T1000 (cell line): ENCODE results near the gene ADPRHL1.
"Not testable (repeated sequence)": the region's sequence is repeated elsewhere in the genome, so short reads cannot be mapped to it uniquely, and the experiment has no call there.

ENCODE experiments used
- DNase-seq: peaks from one replicate; lab custom pipeline; 2025; ENCODE audit warnings: mixed read lengths; lab: John Stamatoyannopoulos, UW

ADPRHL1 gene

DNA sequence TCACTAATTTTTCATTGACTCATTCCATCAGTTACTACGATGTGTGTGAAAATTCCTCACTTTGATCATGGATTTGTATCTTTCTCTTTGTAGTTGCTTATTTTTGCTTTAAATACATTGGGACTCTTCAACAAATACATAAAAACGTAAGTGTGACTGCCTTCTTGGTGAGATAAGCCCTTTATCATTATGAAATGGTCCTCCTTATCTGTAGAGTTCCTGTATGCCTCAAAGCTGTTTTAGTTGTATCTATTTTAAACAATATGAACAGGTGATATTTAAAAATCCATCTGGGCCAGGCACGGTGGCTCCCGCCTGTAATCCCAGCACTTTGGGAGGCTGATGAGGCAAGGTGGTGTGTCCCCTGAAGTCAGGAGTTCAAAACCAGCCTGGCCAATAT, 25.9 kb upstream of the ADPRHL1 start:
- DNase-seq, result no peak

DNA sequence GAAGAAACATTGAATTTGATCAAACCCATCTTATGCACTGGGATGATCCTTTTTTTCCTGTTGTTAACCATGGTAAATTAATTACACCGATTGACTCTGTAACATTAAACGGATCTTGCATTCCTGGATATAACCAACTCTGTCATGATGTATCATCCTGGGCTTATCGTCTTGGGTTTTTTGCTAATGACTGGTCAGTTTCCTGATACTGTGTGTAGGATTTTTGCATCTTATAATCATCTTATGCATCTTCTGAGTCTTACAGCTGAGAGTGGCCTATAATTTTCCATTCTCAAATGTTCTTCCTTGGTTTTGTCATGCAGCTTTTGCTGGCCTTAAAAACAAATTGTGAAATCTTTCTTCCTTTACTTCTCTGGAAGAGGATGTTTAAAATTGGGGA, 24.4 kb upstream of the ADPRHL1 start:
- DNase-seq, result no peak

DNA sequence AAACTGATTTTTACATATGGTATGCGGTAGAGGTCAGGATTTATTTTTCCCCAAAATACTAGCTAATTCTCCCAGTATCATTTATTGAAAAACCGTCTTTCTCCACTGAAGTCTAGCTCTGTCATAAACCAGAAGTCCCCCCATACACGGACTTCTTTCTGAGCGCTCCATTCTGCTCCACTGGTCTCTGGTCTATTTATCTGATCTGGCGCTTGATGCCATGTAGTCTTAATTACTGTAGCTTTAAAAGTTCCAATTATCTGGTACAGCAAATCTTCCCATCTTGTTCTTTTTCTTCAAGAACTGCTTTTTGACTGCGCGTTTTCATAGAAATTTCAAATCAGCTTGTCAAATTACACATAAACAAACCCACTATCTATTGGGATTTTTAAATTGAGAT, 23.5 kb upstream of the ADPRHL1 start:
- no peak for DNase-seq

DNA sequence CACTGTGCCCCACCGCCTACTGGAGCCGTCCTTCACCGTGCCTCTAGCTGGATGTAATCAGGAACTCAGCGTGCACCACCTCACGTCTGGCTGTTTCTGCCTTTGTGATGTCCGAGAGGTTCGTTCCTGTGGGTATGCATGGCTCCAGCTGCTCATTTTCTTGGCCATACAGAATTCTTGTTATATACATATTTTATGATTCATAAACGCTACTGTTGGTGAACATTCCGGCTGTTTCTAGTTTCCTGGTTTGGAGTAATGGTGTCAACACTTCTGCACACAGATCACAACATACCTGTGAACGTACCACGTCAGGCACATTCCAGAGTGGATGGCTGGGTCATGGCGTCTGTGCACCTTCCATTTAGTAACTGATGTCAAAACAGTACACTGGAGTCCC, 22.6 kb upstream of the ADPRHL1 start:
- no peak for DNase-seq

DNA sequence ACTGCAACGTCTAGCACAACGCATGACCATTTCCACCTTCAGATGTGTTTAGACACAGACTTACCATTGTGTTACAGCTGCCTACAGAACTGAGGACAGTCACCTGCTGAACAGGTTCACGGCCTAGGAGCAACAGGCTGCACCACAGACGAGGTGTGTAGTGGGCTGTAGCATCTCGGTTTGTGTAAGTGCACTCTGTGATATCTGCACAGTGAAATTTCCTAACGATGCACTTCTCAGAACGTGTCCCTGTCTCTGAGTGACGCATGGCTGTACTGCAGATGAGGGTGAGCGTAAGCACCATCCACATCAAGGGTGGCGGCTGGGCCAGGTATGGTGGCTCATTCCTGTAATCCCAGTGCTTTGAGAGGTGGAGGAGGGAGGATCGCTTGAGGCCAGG, 22.0 kb upstream of the ADPRHL1 start:
- DNase-seq, result no peak

DNA sequence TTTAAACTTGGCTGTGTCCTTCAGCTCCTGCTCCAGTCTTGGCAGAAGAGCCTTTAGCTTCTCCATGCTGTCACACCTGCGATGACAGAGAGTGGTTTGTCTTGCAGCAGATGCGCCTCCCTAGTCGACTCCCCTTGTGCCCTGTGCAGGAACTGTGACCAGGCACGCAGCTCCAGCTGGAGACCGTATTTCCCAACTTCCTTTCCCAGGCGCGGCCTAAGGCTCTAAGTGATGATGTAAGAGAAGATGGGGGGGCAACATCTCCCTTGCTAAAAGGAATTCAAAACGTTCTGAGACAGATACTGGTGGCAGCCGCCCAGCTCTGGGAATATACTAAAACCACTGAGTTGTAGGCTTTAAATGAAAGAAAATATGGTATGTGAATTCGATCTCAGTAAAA, 20.9 kb upstream of the ADPRHL1 start:
- no peak for DNase-seq

DNA sequence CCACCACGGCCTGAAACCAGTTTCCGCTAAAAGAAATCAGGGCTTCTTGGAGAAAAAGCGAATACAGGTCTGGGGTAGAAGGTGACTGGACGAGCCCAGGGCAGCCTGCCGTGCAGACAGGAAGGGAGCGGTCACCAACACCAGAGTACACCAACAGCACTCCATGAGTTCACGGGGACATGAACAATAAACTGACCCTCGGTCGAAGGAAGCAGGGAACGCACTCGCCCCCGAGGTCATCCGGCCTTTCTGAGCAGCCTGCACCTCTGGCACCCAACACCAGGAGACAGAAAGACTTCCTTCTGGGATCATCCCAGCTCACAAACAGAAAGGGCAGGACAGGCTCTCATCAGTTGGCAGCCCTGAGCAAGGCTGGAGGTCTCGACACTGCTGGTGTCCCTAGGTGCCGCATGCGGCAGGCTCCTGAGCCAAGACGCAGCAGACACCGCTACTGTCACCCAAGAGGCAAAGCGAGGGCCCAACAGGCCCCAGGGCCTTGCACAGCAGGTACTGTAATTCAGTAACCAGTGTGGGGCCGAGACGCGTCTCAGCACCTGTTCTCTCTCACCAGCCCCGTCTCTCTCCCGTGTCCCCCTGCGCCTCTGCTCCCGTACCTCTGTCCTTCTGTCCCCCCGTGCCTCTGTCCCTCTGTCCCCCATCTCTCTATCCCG, 19.2 kb upstream of the ADPRHL1 start:
- no peak for DNase-seq

DNA sequence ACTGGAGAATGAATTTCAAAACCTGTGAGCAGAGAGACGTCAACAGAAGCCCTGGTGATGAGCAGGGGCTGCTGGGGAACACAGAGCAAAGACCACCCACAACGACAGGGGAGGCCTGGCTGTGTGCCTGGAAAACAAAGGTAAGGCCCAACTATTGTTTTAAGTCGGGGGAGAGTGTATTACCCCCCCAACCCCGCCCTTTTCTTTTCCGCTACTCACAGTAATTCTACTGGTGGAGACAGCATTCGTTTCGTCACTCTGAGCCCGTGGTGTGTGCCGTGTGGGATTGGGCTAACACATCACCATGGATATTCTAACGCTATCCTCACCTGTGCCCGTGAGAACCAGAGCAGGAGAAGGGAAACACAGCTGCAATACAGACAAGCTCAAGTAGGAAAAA, 18.6 kb upstream of the ADPRHL1 start:
- no peak for DNase-seq

DNA sequence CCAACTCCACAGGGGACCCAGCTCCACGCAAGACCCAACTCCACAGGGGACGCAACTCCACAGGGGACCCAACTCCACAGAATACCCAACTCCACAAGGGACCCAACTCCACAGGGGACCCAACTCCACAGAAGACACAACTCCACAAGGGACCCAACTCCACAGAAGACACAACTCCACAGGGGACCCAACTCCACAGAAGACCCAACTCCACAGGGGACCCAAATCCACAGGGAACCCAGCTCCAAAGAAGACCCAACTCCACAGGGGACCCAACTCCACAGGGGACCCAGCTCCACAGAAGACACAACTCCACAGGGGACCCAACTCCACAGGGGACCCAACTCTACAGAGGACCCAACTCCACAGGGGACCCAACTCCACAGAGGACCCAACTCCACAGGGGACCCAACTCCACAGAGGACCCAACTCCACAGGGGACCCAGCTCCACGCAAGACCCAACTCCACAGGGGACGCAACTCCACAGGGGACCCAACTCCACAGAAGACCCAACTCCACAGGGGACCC, 17.4 kb upstream of the ADPRHL1 start:
- DNase-seq, result not testable (repeated sequence)

DNA sequence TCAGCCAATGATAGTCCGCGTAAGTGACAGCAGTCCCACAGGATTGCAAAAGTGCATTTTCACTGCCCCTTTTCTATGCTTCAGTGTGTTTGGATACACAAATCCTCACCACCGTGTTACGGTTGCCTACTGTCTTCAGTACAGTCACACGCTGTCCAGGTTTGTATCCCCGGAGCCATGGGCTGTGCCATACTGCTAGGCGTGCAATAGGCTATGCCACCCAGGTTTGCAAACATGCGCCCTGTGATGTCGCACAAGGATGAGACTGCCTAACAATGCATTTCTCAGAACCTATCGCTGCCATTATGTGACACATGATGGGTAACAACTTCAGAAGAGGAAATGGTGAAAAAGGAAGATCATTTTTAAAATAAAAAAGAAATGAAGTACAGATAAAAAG, 16.8 kb upstream of the ADPRHL1 start:
- no peak for DNase-seq

DNA sequence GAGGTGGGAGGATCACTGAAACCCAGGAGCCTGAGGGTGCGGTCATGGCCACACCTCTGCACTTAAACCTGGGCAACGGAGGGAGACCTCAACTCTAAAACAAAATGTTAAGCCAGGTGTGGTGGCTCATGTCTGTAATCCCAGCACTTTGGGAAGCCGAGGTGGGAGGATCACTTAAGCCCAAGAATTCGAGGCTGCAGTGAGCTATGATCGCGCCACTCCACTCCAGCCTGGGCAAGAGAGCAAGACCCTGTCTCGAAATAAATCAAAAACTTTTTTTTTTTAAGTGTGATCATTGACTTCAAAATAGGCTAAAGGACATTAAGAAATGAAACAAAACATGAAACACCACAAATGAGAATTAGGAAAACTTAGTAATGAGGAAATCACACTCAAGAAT, 16.3 kb upstream of the ADPRHL1 start:
- DNase-seq, result no peak

DNA sequence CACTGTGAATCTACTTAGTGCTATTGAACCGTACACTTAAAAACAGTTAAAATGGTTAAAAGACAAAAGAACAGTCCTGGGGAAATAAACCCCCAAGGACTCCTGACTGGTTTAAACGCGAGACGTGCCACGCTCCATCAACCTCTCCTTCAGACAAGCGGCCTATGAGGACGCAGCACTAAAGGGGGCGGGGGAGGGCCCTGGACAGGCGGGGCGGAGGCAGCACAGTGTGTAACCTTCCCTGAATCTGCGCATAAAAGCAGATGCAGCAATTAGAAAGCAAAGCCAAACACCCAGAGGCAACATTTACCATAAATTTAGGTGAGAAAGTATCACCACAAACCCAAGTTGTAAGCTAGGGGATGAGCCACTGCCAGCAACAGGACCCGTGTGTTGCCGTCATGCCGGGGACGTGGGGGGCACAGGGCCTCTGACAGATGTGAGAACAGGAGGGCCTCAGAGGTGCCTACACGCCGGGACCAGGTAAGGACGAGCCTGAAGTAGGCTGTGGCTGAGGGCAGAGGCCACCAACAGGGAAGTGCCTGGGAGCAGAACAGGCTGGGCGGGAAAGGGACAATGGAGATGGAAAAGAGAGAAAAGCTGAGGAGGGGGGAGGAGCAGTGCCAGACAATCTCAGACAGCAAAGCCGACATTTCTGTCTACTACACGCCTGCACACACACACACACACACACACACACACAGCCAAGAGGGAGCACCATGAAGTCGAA, 15.3 kb upstream of the ADPRHL1 start:
- no peak for DNase-seq

DNA sequence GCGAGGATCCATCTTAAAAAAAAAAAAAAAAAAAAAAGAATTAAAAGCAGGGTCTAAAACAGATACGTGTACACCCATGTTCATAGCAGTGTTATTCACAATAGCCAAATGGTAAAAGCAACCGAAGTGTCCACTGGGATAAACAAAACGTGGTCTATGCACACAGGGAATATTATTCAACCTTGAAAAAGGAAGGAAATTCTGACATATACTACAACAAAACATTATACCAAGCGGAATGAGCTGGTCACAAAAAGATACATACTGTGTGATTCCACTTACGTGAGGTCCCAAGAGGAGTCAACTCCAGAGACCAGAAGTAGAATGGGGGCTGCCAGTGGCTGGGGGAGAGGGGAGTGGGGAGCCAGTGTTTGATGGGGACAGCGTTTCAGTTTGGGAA, 14.7 kb upstream of the ADPRHL1 start:
- no peak for DNase-seq

DNA sequence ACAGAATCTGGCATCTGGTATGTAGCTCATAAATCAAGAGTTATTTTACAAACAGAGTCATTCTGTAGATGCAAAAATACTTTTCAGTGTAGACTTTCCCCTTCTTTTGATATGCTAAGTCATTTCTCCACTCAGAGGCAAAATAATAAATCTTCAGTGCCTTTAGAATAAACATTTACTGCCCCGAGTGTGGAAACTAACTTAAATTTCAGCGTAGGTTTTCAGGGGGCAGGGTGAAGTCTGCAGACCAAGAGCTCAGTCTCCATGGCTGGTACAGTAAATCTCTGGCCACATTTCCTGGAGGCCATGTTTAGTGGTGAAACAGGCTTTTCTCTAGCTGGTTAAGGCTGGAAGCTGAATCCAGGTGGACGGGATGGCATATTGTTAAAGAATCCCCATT, 13.1 kb upstream of the ADPRHL1 start:
- DNase-seq, result no peak

DNA sequence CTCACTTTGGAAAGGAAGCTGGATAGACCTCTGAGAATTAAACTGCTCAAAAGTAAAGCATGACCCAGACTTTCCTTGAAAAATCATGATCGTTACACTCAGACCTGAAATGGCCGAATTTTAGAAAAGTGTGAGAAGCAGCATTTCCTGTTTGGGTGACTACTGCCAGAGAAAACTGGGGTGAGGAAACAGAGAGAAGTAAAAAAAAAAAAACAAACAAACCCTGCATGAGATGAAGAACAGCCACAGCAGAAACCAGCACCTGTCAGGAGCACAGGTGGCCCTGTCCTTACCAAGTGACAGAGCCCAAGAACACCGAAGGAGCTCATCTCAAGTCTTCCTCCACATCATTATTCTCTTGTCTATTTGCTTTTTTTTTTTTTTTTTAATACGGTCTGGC, 12.0 kb upstream of the ADPRHL1 start:
- no peak for DNase-seq

DNA sequence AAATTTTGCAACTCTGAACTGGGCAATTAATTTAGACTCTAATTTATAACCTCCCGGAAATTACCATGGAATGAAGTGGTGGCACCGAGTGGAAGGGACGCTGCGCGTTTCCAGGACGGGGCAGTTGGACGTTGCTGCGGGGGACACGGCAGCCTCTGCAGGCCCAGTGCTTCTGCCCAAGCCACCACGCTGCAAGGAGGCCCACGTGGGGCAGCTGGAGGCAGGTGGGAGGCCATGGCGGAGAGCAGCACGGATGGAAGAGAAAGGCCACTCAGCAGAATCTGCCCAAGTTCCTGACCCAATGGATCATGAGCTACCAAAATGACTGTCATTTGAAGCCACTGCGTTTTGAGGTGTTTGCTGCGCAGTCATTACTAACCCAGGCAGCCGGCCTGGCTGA, 11.2 kb upstream of the ADPRHL1 start:
- DNase-seq, result no peak

DNA sequence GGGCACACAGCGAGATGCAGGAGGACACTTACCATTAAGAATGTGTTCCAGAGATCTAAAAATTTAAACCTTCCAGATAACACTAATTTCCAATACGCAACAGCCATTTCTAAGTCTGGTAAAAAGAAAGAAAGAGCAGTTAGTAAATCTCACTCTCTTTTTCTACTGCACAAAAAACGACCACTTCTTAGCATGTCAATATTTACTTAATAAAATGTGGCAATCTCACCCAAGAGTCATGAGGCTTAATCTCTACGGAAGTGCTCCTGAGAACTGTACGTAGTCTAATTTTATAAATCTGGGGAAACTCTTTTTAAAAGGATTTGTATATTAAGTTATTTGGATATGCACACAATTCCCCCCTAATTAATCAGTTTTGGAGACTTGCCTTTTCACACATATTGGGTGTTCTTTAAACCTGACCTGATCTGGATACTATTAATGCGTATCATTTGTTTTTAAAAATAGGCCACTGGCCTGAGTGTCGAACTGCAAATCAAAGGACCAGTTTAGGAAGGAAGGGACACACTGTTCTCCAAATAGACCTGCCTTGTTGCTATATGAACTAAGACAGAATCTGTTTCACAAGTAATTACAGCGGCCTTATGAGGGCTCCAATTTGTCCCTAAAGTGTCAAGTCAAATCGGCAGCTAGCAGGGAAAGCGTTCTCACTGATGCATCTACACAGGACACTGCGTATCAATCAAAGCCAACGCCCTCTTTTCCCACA, 7.9 kb upstream of the ADPRHL1 start:
- DNase-seq, result no peak

DNA sequence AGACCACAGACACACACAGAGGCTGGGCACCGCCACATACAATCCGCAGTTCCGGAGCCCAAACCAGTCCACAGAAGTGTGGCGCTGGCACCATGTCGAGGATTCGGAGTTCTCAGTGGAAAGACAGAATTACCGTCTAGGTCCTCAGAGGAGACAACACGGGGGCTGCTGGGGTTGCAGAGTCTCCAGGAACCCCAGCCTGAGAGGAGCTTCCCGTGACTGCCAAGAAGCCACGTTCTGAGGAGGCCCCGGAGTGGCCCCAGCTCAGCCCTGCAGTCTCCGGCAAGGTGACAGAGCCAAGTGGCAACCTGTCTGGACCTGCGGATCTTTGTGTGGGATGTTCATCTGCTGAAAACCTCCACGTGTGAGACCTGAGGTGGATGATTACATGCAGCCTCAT, 7.3 kb upstream of the ADPRHL1 start:
- DNase-seq, result no peak

DNA sequence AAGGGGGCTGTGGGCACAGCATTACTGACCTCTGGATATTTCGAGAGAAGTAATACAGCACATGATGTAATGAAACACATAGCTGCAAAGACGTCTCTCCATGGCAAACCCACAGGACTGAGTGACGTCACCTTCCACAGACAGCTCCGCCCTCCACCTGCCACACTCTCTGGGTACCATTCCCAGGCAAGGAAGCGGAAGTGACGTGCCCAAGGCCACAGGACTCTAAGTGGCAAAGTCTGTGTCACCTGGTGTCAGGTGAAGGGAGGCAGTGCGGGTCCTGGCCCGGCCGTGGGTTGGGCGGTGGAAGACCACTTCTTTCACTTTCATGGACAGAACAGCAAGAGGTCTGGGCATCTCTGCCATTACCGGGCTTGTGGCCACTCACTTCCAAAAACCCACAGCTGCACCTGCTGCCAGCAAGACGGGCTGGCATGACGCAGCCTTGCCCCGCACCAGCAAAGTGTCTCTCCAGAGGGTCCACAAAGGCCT, 6.8 kb upstream of the ADPRHL1 start:
- no peak for DNase-seq

DNA sequence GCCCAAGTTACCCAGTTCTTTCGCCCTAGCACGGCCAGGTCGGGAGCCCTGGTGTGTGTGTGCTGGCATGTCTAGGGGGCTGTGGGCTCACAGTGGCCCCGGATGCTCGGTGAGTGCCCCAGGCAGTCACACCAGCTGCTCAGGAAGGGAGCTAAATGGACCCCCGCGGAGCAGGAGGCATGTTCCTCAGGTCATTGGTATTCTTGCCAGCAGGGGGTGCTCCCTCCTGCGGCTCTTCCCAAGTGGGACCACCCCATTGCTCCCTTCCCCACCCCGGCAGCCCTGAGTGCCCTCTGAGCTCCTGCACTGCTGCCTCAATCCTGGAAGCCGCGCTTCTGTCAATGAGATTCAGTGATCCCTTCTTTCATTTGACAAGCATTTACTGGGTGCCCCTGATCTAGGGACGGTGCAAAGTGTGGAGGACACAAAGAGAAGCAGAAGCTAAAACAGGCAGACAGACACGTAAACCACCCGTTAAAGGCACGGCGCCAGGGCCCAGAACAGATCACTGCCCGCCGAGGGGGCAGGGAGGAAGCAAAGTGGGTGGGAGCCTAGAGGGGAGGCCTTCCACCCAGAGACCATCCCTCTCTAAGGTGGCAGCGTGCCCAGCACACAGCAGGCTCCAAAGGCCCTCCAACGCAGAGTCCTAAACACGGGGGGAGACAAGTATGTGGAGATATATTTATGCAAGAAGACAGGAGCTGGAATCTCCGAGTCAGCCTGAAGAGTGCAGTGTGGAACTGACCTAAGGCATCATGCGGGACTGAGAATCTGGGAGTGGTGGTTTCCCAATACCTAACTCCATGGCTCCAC, 5.2 kb upstream of the ADPRHL1 start:
- no peak for DNase-seq

DNA sequence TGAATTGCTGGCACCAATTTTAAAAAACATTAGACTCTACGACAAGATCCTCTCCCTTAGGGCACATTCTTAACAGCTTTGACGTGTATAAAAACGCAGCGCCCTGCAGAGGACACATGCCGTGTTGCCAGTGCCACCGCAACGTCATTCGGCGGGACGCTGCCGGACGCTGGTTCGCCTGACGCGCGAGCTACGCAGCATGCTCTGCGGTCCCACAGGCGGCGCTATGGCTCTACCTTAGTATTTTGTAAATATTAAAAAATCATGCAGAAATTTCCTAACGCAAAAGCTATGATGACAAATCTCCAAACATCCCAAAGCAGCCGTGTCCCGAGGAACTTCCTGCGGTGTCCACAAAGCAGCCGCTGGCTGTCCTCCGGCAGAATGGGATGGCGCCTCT, 4.2 kb upstream of the ADPRHL1 start:
- DNase-seq, result no peak

DNA sequence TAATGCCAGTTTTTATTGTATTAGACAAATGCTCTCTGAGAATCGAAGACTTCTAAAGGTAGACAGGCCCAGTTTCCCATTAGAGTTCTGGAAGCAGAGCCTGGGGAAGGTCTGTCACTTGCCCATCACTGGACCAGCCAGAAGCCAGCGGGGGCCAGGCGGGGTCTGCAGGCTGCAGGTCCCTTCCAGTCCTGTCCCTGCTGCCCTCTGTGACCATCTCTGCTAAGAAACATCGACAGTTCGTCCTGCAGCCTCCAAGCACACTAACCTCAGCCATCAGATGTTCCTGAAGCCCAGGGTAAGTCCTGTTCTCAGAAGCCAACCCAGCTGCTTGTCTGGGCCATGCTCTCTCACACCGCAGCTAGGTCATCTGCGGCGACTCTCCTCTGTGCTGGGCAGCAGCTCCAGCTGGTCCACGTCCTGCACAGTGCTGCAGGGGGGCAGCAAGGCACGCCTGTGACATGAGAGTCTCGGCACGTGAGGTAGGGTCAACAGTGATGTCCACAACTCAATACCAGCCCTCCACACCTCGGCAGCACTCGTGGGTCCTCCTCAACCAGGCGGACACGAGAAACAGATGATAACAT, 2.9 kb upstream of the ADPRHL1 start:
- no peak for DNase-seq
